GM18951 (cell line): ENCODE measurements around the gene NHSL2.
"Not testable (repeated sequence)": the region's sequence is repeated elsewhere in the genome, so short reads cannot be mapped to it uniquely, and the experiment has no call there.

Experiments
- POLR2A ChIP-seq: IDR thresholded peaks from 4 replicates; pipeline ENCODE4 v1.6.1; 2011; ENCODE audit warnings: mild to moderate bottlenecking; ENCODE audit not compliant: insufficient read length, insufficient read depth; ENCODE audit errors: extremely low read depth
- in situ Hi-C: fragments of 300-500 bp; cut with MboI; formaldehyde crosslinking; loops from one replicate; pipeline ENCODE4 v1.12.0; 2022; ENCODE audit warnings: low sequenced_read_pairs, mixed read lengths, inconsistent platforms; ENCODE audit not compliant: unreplicated experiment

The NHSL2 gene

GRCh38 chrX:71910643-71910985 is at the start of gene NHSL2:
Gene NHSL2, plus strand, starts transcription at chrX:71910845.
- in situ Hi-C loops: no loop called here
- no peak for TF ChIP-seq POLR2A

- in situ Hi-C loops: no loop called here
Measured at GRCh38 chrX:71867680-71868079, 43.0 kb upstream of the NHSL2 start.

GRCh38 chrX:71869566-71869965 is 41.1 kb upstream of the NHSL2 start:
- in situ Hi-C loops: not testable (repeated sequence)

More at GRCh38 chrX:71867680-71868079, 43.0 kb upstream of the NHSL2 start:
- TF ChIP-seq POLR2A: no peak

GRCh38 chrX:71870208-71871098 is 40.2 kb upstream of the NHSL2 start:
- TF ChIP-seq POLR2A: no peak
- in situ Hi-C loops: no loop called here

- TF ChIP-seq POLR2A: no peak
- in situ Hi-C loops: no loop called here
Measured at GRCh38 chrX:71871367-71871766, 39.3 kb upstream of the NHSL2 start.

GRCh38 chrX:71872542-71873458 is 37.8 kb upstream of the NHSL2 start:
- in situ Hi-C loops: no loop called here
- no peak for TF ChIP-seq POLR2A

GRCh38 chrX:71873459-71873833 is 37.2 kb upstream of the NHSL2 start:
- in situ Hi-C loops: no loop called here
- no peak for TF ChIP-seq POLR2A

GRCh38 chrX:71876841-71877240 is 33.8 kb upstream of the NHSL2 start:
- in situ Hi-C loops: not testable (repeated sequence)

GRCh38 chrX:71885099-71885498 is 25.5 kb upstream of the NHSL2 start:
- in situ Hi-C loops: no loop called here
- TF ChIP-seq POLR2A: no peak

- in situ Hi-C loops: no loop called here
- no peak for TF ChIP-seq POLR2A
Measured at GRCh38 chrX:71895607-71896006, 15.0 kb upstream of the NHSL2 start.

GRCh38 chrX:71906144-71906543 is 4.5 kb upstream of the NHSL2 start:
- TF ChIP-seq POLR2A: no peak
- in situ Hi-C loops: no loop called here

- TF ChIP-seq POLR2A: no peak
- in situ Hi-C loops: no loop called here
Measured at GRCh38 chrX:71908387-71908786, 2.3 kb upstream of the NHSL2 start.

GRCh38 chrX:71909956-71910355 is 689 bp upstream of the NHSL2 start:
- in situ Hi-C loops: no loop called here
- no peak for TF ChIP-seq POLR2A
